Activated CD4-positive, alpha-beta T cell treated with anti-CD3 and anti-CD28 coated beads, Interleukin-2, amount 50 U/mL, for 1 hour (primary cell): ENCODE results near the gene BGLAP.

ENCODE experiments used
- DNase-seq: peaks from one replicate; pipeline ENCODE4 v3.0.0-alpha.2; 2020

Gene BGLAP

GRCh38 chr1:156228501-156228900 lies 13.5 kb upstream of the BGLAP start:
- no peak for DNase-seq

GRCh38 chr1:156229809-156230472 lies 12.0 kb upstream of the BGLAP start:
- DNase-seq, result no peak

GRCh38 chr1:156230473-156230837 lies 11.5 kb upstream of the BGLAP start:
- DNase-seq, result no peak

- no peak for DNase-seq
These were observed 9.6 kb upstream of the BGLAP start for GRCh38 chr1:156232201-156232894.

GRCh38 chr1:156233426-156234127 lies 8.4 kb upstream of the BGLAP start:
- no peak for DNase-seq

- no peak for DNase-seq
These were observed 5.8 kb upstream of the BGLAP start for GRCh38 chr1:156236164-156236563.

GRCh38 chr1:156238248-156238647 lies 3.7 kb upstream of the BGLAP start:
- no peak for DNase-seq

GRCh38 chr1:156241311-156241811 lies 623 bp upstream of the BGLAP start:
- peak; percentile 16 for DNase-seq

GRCh38 chr1:156242738-156243137 lies 754 bp downstream of the BGLAP start:
- no peak for DNase-seq

GRCh38 chr1:156244126-156244525 lies 2.1 kb downstream of the BGLAP start:
- DNase-seq, result no peak

GRCh38 chr1:156244712-156245111 lies 2.7 kb downstream of the BGLAP start:
- DNase-seq, result no peak

- peak; percentile 36 for DNase-seq
These were observed 3.7 kb downstream of the BGLAP start for GRCh38 chr1:156245451-156246232.

- no peak for DNase-seq
These were observed 4.3 kb downstream of the BGLAP start for GRCh38 chr1:156246241-156246780.

GRCh38 chr1:156246781-156247459 lies 4.9 kb downstream of the BGLAP start:
- no peak for DNase-seq

- DNase-seq, result no peak
These were observed 5.7 kb downstream of the BGLAP start, which contains the start of gene PAQR6 for GRCh38 chr1:156247460-156248322. Gene PAQR6, minus strand, starts transcription at chr1:156248056. Its CDS starts 1,325 bp downstream, at chr1:156246731.

GRCh38 chr1:156248323-156248683 lies 6.3 kb downstream of the BGLAP start:
- DNase-seq, result no peak

- no peak for DNase-seq
These were observed 7.6 kb downstream of the BGLAP start for GRCh38 chr1:156249593-156249992.

GRCh38 chr1:156251527-156251926 lies 9.5 kb downstream of the BGLAP start:
- no peak for DNase-seq

GRCh38 chr1:156253634-156254033 lies 11.7 kb downstream of the BGLAP start:
- DNase-seq, result no peak

- DNase-seq, result no peak
These were observed 15.7 kb downstream of the BGLAP start for GRCh38 chr1:156257711-156258110.

- DNase-seq, result no peak
These were observed 16.9 kb downstream of the BGLAP start for GRCh38 chr1:156258859-156259258.
